OCI-M2 (cell line): Measurements from ENCODE around the gene NACA.

Experiments used
- DNase-seq: peaks from one replicate; lab custom pipeline; 2025; ENCODE audit not compliant: unreplicated experiment; lab: John Stamatoyannopoulos, UW

Gene NACA

DNA sequence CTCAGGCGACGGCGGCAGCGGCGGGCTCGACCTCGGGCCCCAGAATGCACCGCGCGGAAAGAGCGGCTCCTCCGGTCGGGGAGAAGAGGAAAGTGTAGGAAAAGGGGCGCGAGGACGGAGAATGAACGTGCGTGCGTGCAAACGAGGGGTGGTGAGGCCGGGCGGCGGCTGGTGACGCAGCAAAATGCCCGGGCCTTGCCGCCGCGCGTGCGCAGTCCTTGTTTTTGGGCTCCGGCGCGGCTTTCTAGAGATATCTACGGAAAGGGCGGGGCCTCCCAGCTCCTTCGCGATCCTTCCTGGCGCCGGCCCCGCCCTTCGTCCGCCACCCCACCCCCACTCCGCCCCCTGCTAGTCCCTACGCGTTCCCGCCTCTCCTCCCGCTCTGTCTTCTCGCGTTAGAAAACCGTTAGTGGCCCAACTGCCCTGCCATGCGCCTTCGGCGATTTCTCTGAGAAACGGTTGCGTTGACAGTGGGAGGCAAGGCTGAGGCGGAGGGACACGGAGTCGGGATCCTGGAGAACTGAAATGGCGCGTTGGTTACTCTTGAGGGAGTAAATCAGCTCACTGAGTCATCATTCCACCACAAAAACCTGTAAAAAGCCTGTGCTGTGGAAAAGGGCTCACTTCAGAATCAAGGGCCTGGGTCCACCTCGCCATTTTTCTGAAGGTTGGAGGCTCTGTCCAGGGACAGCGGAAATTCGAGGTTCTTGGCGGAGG, 36.8 kb downstream of the NACA start, which contains the start of gene PTGES3:
Gene PTGES3 (minus strand): TSS at position 156 of the 717 bp plus-strand sequence. CDS start 285 bp downstream, outside the sequence.
- peak; percentile 87 for DNase-seq

DNA sequence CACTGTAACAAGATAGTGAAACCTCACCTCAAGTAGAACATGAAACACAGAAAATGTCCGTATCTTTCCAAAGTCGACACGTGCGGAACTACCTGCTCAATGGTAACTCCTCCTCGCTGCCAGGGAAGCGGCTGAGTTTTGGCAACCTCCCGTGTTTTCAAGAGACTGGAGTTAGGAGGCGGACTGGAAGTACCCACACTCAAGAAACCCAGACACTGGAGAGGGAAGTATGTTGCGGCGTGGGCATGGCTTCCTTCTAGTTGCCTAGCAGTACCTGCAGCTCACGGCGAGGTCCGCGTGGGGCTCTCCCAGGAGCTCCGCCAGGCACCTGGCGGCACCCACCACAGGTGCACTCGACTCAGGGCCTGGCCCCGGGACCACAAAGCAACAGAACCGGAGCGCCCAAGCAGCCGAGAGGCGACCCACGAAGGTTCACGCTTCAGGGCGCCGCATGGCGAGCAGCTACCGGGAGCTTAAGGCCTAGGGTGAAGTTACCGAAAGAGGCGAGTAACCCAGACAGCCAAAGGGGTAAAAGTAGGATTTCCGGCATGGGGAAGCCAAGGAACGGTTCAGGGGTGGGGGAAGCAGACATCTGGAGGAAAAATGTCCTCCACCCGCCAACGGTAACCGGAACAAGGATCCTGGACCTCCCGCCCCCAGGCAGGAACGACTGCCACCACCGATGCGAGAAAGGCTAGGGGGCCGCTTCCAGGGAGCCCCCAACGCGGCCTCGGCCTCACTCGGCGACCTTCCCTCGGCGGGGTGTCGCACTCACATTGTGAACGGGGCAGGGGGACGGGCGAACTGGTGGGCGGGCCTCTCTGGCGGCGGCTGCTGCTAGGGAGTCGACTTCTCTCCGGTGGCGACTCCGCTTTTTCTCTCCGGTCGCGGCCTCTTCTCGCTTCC, 37.6 kb downstream of the NACA start:
- DNase-seq: no peak

DNA sequence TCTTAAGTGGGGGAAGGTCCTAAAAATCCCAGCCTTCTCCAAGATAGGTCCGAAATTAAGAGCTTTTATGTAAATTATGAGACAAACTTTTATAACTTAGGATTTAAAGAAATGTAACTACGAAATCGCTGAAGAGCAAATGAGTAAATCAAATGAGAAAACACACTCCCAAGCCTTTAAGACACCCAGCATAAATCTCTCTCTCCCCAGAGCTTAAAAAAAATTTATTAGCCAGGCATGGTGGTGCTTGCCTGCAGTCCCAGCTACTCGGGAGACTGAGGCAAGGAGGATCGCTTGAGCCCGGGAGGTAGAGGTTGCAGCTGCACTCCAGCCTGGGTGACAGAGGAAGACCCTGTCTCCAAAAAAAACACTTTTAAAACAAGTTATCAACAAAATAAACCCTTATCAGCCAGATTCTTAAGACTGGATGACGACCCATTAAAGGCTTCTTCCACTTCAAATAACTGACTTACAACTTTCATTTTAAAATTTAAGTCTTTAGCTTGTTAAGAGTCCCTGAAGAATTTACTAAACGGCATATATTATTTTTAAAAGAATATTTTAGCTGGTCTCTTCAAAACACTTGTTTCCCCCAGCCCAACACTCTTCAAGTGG, 40.2 kb downstream of the NACA start:
- no peak for DNase-seq

DNA sequence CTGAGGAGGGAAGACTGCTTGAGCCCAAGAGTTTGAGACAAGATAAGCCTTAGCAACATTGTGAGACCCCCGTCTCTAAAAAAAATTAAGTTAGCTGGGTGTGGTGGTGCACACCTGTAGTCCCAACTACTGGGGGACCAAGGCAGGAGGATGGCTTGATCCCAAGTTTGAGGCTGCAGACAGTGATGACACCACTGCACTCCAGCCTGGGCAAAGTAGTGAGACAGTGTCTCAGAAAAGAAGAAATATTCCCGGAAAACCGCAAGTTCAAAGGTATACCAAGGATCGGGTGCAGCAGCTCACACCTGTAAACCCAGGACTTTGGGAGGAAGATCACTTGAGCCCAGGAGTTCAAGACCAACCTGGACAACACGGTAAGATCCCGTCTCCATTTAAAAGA, 42.8 kb downstream of the NACA start:
- no peak for DNase-seq

DNA sequence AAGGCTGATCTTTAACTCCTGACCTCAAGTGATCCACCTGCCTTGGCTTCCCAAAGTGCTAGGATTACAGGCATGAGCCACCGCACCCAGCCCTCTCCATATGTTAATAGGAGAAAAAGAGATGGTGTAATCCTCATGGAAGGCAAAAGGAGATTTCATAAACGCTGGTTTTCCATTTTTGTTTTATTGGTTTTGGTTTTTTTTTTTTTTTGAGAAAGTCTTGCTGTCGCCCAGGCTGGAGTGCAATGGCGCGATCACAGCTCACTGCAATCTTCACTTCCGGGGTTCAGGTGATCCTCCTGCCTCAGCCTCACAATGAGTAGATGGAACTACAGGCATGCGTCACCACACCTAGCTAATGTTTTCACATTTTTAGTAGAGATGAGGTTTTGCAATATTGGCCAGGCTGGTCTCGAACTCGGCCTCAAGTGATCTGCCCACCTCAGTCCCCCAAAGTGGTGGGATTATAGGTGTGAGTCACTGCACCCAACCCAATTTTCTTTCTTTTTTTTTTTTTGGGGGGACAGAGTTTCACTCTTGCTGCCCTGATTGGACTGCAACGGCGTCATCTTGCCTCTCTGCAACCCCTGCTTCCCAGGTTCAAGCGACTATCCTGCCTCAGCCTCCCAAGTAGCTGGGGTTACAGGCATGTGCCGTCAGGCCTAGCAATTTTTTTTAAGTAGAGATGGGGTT, 45.1 kb downstream of the NACA start:
- DNase-seq: no peak

DNA sequence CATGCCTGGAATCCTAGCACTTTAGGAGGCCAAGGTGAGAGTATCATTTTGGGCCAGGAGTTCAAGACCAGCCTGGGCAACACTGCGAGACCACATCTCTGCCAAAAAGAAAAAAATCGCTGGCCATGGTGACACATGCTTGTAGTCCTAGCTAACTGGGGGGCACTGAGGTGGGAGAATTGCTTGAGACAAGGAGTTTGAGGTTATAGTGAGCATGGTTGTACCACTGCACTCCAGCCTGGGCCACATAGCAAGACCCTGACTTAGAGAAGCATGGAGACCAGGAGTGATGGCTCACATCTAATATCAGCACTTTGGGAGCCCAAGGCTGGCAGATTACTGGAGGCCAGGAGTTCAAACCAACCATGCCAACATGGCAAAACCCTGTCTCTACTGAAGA, 46.2 kb downstream of the NACA start:
- no peak for DNase-seq

DNA sequence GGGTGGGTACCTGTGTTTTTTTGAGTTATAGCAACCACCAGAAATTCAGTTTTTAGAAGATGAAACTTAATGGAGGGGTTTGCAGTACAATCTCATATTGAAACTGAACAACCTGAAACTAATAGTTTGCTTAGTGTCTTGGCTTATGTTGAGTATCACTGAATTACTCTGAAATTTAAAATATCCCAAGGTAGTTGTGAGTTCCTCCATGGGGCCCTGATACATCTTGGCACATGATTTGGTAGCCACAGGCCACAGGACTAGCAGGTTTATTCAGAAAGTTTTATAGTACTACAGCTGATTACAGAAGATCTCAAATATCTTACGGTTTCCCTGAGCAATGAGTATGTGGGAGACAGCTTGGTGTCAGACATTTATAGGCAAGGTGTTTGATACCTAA, 47.4 kb downstream of the NACA start:
- no peak for DNase-seq

DNA sequence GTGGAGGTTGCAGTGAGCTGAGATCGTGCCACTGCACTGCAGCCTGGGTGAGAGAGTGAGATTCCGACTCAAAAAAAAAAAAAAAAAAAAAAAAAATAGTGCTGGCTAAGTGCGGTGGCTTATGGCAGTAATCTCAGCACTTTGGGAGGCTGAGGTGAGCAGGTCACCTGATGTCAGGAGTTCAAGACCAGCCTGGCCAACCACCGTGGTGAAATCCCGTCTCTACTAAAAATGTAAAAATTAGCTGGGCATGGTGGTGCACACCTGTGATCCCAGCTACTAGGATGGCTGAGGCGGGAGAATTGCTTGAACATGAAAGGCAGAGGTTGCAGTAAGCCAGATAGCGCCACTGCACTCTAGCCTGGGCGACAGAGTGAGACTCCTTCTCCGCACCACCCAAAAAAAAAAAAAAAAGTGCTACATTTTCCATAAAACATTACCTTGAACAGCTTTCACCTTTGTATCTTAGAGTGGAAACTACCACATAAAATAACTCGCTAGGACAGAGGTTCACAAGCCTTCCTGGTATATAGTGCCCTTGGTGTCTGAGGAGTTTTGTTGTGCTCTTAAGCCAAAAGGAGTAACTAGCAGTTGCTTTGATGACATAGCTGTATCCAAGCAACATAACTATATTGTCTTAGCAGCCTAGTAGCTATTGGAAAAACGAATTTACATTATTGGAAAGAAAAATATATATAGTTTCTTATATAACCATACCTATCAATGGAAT, 48.1 kb downstream of the NACA start:
- DNase-seq: no peak

DNA sequence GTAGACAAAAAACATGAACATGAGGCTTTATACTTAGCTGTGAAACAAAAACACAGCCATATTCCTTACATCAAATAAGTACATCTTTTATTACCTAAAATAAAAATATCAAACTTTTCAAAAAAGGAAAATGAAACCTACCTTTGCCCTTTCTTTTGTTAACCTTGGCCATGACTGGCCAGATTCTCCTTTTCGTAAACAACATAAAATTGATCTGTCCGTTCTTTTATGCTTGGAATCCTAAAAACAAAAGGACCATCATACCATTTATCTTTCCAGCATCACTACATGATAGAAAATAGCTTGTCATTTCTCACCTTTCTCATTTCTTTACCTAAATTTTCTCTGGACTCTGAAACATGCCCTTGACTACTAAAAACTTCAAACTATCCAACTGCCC, 53.5 kb downstream of the NACA start:
- no peak for DNase-seq

DNA sequence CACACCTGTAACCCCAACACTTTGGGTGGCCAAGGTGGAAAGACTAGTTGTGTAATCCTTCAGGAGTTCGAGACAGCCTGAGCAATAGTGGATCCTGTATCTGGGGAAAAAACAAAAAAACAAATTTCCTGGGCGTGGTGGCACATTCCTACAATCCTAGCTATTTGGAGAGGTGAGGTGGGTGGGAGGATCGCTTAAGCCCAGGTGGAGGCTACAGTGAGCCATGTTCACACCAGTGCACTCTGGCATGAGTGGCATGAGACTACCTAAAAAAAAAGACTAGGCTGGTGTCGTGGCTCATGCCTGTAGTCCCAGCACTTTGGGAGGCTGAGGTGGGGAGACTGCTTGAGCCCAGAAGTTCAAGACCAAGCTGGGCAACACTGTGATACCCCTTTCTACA, 54.3 kb downstream of the NACA start:
- no peak for DNase-seq

DNA sequence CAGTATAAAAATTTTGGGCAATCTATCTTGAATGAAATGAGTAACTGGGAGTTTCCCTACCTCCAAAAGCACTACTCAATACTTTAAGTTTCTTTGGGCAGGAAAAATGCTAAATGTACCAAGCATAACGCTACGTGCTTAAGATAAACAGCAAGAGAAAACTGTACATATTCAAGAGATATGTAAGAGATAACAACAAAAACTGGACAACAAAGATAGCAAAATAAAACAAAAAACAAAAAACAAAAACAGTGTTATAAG, 57.0 kb downstream of the NACA start:
- no peak for DNase-seq
